Thoracic aorta (tissue), 2 donors: ENCODE measurements around the gene TOB2. TPM values are rescaled to one million over a fixed set of nuclear protein-coding genes. Genes with fewer than 3 reads are reported as not detected.

ENCODE experiments used
- ATAC-seq: fragments of 150-250 bp; one replicate; pipeline ENCODE4 v1.8.0; 2017; ENCODE audit warnings: low read depth; ENCODE audit not compliant: insufficient number of reproducible peaks, low FRiP score
- DNase-seq: peaks from one replicate; pipeline ENCODE4 v3.0.0-alpha.2; 2020; ENCODE audit warnings: low spot score
- H3K27ac ChIP-seq, 2 donors: fragments of 200-600 bp; sonication (generic); 1 replicate in 1 of 2; 2 replicates in 1 of 2; pipeline ENCODE4 v1.5.1; 2016; ENCODE audit warnings: mild to moderate bottlenecking in 2 of 2, moderate library complexity in 2 of 2
- H3K27me3 ChIP-seq: fragments of 200-600 bp; sonication (generic); replicated peaks from 2 replicates; pipeline ENCODE4 v1.6.0; 2016; ENCODE audit warnings: mild to moderate bottlenecking; ENCODE audit not compliant: insufficient read depth
- H3K36me3 ChIP-seq: fragments of 200-600 bp; sonication (generic); one replicate; pipeline ENCODE4 v1.5.1; 2016
- H3K4me1 ChIP-seq, 2 donors: fragments of 200-600 bp; sonication (generic); 1 replicate in 1 of 2; 2 replicates in 1 of 2; pipeline versions ENCODE4 v1.5.1 to v1.6.0; 2016; ENCODE audit warnings: low read depth in 2 of 2, mild to moderate bottlenecking in 1 of 2; ENCODE audit not compliant: control insufficient read depth in 1 of 2
- H3K4me3 ChIP-seq: fragments of 200-600 bp; sonication (generic); 2 replicates; pipeline ENCODE4 v1.5.1; 2016; ENCODE audit warnings: mild to moderate bottlenecking
- H3K9me3 ChIP-seq: fragments of 200-600 bp; sonication (generic); 2 replicates; pipeline ENCODE4 v1.5.1; 2016
- CTCF ChIP-seq: fragments of 200-600 bp; sonication (generic); IDR thresholded peaks from one replicate; pipeline ENCODE4 v1.5.1; 2019; ENCODE audit warnings: antibody characterized with exemption
- total RNA-seq, 2 donors: library from RNA; depleted of rRNA; stranded (reverse); fragments of >200 nt; gene quantifications; one replicate each; pipeline versions ENCODE4 v1.1.0 to v1.2.3, GENCODE V29; 2016

Gene TOB2
- 10 to 100 TPM; 45.5 to 56.5 TPM for total RNA-seq

- no peaks in the 10 kb centered on the region for H3K27me3 ChIP-seq
- peak within 1 kb of the TSS; percentile 91 for H3K4me3 ChIP-seq
- peak; percentile 74 for DNase-seq
- H3K4me1 ChIP-seq = peaks cover 13 to 29% of the 10 kb centered on the region in 2 donors
- no peaks in the 10 kb centered on the region for H3K9me3 ChIP-seq
- peak; percentile 36 for ATAC-seq
- TF ChIP-seq CTCF = no peak
- peak within 1 kb of the TSS; percentile 94 to 99 for H3K27ac ChIP-seq
- H3K36me3 ChIP-seq = peaks cover 7% of the 10 kb centered on the region
Measured at GRCh38 chr22:41446639-41447434, at the start of gene TOB2. Gene TOB2 (minus strand): TSS chr22:41446801. CDS start chr22:41437345, 9,456 bp downstream.

GRCh38 chr22:41491374-41492100 is 44.9 kb upstream of the TOB2 start:
- Histone ChIP-seq H3K27me3 (no peaks in the 10 kb centered on the region), H3K36me3 (no peaks in the 10 kb centered on the region), H3K9me3 (no peaks in the 10 kb centered on the region), H3K4me3 (no peak overlapping the region), H3K4me1 (peaks cover 0 to 41% of the 10 kb centered on the region in 2 donors), H3K27ac (peak overlapping the region in 1 of 2 donors; percentile 6)
- no peak for TF ChIP-seq CTCF
- ATAC-seq (no peak), DNase-seq (no peak)

GRCh38 chr22:41488596-41489385 is 42.2 kb upstream of the TOB2 start:
- DNase-seq = no peak
- no peak overlapping the region for H3K4me3 ChIP-seq
- H3K27me3 ChIP-seq = no peaks in the 10 kb centered on the region
- ATAC-seq = no peak
- no peaks in the 10 kb centered on the region for H3K9me3 ChIP-seq
- H3K4me1 ChIP-seq = peaks cover under 1 to 48% of the 10 kb centered on the region in 2 donors
- no peak for TF ChIP-seq CTCF
- no peaks in the 10 kb centered on the region for H3K36me3 ChIP-seq
- H3K27ac ChIP-seq = no peak overlapping the region

GRCh38 chr22:41488076-41488475 is 41.5 kb upstream of the TOB2 start:
- Histone ChIP-seq H3K4me1 (peaks cover 8 to 55% of the 10 kb centered on the region in 2 donors), H3K4me3 (no peak overlapping the region), H3K27ac (no peak overlapping the region), H3K27me3 (no peaks in the 10 kb centered on the region), H3K9me3 (no peaks in the 10 kb centered on the region), H3K36me3 (no peaks in the 10 kb centered on the region)
- DNase-seq = no peak
- no peak for TF ChIP-seq CTCF
- no peak for ATAC-seq
